Stimulated activated CD4-positive, alpha-beta T cell treated with anti-CD3 and anti-CD28 coated beads, TNF-alpha, amount 100 ng/mL, for 48 hours (primary cell): Measurements from ENCODE around the gene ANKRD9.
A peak's percentile ranks its signal among the peaks of the same experiment; 100 is the strongest.

Source experiments
- DNase-seq, 3 donors: peaks; one replicate each; pipeline ENCODE4 v3.0.0-alpha.2; 2020; ENCODE audit warnings: low read depth in 3 of 3

ANKRD9 gene

DNA sequence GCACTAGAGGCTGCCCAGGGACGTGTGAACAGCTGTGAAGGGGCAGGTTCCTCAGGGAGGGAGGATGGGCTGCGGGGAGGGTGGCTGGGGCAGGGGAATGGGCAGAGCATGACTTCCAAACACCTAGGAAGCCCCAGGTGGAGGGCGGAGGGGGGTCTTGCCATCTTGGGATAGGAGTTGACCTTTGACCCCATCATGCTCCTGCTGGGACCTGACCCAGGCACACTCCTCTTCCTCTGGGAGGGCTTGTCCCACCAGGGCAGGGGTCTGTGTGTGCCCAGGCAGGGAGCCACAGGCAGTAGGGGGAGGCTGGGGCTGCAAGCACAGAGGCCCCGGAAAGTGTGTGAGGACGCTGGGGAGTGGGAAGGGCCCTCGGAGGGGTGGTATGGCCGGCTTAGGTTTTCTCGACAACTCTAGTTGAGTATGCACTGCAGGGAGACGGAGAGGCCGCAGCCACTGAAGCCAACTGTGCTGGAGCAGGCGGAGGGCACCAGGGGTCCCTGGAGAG is 3.3 kb upstream of the ANKRD9 start:
- DNase-seq = no peak

DNA sequence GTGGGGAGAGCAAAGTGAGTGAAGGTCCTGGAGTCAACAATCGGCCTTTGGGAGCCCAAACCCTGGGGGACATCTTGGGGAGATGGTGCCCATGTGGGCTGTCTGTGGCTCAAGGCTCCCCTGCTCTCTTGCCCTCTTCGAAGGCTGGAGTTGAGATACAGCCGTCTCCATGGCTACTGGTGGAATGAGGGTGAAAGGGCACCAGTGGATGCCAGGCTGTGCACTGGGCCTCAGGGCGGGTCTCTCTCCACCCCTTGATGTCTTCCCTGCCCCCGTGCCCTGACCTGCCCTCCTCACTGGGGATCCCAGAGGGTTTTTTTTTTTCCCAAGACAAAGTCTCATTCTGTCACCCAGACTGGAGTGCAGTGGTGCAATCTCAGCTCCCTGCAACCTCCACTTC is 2.0 kb upstream of the ANKRD9 start:
- DNase-seq = no peak

DNA sequence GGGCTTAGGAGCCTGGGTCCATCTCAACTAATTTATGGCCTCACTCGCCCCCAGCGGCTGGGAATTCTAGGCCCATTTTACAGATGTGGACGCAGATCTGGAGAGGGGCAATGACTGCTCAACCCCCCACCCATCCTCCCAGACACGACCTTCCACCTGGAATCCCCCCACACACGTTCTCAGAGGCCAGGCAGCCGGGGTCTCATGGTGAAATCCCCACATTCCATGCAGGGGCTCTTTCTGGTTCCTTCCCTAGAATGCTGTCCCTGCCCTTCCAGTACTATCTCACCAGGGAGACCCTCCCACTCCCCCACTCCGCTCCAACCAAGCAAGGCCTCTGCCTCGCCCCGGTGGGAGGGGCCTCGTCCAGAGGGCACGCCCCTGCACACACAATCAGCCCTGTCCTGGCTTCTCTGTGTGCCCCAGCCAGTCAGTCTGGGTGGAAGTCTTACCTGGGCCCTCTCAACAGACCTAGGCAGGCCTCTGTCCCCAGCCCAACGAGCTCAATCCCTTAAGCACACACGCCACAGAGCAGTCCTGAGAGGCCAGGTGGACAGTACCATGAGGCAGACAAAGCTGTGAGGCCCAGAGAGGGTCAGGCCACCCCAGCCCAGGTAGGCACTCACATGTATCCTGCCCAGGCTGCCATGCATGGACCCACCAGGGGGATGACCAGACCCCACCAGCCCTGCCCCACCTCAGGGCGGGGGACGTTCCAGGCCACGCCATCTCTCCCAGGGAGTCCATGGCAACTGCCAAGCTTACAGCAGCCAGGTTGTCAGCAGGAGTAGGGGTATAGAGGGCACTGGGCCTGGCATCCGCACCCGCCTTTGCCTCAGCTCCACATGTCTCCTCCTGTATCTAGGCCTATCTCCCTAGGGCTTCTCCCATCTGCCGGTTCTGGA is 1.3 kb upstream of the ANKRD9 start:
- peak in 1 of 3 donors; percentile 18 for DNase-seq

DNA sequence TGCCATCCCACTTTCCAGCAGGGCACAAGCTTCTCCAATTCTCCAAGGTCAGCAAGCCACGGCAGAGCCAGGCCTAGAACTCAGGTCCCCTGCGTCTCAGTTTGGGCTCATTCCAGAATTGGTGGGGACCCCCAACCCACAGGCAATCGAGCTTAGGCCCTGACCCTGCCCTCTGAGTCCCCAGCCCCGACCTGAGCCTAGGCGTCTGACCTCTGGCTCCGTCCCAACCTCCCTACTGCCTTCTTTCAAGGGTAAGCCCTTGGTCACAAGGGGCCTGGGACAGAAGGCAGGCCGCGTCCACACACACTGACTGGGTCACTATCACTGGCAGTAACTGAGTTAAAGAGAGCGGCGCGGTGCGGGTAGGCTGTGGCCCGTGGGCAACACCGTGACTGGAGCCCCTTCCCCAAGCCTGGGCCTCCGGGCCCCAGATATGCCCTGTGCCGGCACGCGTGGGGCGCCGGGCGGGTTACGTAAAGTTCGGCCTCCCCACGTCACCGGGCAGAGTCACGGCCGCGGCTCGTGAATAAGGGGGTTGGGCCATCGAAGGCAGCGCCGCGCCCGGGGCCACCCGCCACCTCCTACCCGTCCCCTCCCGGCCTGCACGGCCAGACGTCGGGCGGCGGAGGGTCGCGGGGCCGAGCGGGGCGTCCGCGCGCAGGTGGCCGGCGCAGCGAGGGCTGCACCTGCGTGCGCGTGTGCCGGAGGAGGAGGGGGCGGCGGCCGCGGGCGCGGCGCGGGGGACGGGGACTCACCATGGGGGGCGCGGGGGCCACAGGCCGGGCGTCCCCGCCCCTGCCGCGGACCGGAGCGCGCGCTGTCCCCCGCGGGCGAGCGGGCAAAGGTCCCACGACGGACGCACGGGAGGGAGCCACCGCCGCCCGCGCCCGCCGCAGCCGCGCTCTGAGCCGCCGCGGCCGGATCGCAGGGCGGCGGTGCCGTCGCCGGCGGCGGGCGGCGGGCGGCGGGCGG is 516 bp downstream of the ANKRD9 start:
- no peak for DNase-seq

DNA sequence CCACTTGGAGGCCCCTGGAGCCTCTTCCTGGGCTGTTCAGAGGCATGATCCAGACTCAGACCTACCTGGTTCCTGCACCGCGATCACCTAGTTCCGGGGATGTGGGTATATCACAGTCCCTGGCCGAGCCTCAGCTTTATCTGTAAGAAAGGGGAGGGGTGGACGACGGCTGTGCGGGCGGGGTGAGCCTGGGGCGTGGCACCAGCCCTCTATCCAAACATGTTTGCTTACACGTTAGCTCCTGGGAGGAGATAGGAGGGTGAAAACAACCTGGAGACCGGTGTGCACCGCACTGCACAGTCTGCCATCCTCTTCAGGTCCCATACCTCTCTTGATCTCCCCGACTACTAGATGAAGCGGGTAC is 1.2 kb downstream of the ANKRD9 start:
- DNase-seq = no peak

DNA sequence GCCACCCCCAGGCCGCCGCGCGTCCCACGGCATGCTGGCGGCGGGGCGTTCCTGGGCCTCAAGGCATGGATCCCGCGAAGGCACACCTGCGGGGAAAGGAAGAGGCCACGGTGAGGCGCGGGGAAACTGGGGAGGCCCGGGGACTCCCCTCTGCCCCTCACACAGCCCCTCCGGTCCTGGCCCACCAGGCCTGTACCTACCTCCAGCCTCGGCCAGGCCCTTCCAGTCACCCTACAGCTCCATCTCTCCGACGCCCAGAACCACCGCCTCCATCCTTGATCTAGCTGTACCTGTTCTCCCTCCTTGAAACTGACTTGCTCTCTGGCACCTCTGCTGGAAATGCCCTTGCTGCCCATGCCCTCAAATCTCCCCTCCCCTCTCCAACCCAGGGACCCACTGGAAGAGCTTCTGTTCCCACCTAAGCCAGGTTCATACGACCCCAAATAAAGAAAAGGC is 1.7 kb downstream of the ANKRD9 start:
- DNase-seq = no peak

DNA sequence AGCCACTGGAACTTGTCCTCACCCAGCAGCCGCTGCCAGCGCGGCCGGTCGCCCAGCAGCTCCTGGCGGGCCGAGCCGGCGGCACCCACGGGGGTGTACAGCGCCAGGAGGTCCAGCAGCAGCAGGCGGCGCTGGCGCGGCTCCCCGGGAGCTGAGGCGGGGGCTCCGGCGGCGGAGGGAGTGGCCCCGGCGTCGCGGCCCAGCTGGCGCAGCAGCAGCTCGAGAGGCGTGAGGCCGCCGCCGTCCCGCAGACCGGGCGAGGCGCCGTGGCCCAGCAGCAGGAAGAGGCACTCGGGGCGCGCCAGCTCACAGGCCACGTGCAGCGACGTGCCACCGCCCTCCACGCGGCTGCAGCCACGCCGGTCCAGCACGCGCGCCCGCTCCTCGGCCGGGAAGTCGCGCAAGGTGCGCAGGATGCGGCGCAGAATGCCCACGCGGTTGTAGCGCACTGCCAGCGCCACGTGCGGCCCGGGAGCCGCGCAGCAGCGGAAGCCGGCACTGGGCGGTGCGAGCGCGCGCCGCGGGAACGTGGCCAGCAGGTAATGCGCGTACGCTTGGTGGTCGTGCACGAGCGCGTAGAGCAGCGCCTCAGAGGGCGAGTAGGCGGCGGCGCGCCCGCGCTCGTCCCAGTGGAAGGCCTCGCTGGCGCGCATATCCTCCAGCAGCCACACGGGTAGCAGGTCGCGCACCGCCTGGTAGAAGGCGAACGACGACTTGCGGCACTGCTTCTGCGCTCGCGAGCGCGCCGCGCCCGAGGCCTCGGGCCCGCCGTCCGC is 2.3 kb downstream of the ANKRD9 start:
- no peak for DNase-seq

DNA sequence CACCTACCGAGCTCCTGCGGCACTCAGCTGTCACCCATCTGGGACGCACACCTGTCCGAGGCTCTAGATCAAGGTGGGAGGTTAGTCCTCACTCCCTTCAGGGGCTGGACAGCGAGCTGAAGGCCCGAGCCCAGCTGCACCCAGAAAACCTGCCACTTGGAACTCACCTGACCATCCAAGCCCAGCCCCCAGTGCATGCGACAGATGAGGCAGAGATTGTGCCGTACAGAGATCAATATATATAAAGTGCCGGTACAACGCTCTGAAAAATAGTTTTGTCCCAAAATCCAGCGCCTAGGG is 3.0 kb downstream of the ANKRD9 start:
- DNase-seq = no peak

DNA sequence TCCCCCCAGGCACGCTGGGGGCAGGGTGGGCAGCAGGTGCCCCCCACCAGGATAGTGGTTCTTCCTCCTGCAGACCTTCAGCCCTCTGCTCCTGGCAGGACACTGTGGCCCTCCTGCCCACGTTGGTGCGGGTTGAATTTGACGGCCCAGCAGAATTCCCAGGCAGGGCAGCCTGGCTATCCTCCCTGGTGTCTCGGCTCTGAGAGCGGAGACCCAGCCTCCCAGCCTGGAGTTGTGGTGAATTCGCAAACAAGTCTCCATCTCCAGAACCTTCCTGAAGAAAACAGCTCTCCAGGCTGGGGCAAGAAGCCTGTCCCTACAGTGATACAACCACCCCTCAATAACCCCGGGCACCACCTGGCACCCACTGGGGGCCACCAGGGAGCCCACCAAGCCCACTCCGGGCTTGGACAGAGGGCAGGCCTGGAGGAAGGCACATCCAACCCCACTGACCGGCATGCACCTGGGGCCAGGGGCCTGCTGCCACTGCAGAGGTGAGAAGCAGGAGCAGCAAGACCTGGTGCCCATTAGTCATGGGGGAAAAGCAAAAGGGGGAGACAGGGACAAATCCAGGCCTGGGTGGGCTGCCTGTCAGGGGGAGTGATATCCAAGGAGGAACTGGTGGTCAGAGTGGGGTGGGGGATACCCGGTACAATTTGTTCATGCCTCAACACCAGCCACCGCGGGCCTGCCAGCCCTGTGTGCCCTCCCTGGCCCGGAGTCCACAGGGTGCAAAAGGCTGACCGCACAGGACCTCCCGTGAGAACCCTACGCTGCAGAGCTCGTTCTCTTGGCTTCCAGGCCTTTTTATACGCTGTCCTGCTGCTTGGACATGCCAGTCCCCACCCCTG is 3.6 kb downstream of the ANKRD9 start:
- no peak for DNase-seq

DNA sequence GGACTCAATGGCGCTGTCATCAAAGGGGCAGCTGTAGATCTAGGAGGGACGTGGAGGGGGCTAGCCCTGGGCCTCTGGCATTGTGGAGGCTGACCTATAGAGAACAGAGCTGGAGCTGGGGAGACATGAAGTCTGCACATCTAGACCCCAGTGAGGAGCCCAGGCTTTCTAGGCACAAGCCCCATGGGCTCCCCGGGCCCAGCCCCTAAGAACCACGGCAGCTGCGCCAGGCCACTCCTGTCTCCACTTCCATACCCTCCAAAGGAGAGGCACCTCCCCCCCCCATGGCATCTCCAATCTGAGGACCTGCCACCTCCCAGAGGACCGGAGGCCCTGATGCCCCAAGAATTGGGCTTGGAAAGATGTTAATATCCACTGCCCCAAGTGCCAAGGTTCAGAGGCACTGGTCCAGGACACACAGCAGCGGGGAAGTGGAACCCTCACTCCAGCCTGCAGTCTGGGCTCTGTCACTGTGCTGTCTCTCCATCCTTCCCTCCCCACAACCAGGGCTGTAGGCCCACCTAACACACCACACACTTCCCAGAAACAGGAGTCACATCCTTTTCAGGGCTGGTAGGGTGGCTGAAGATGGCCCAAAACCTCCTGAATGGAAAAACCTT is 4.5 kb downstream of the ANKRD9 start:
- DNase-seq = no peak

DNA sequence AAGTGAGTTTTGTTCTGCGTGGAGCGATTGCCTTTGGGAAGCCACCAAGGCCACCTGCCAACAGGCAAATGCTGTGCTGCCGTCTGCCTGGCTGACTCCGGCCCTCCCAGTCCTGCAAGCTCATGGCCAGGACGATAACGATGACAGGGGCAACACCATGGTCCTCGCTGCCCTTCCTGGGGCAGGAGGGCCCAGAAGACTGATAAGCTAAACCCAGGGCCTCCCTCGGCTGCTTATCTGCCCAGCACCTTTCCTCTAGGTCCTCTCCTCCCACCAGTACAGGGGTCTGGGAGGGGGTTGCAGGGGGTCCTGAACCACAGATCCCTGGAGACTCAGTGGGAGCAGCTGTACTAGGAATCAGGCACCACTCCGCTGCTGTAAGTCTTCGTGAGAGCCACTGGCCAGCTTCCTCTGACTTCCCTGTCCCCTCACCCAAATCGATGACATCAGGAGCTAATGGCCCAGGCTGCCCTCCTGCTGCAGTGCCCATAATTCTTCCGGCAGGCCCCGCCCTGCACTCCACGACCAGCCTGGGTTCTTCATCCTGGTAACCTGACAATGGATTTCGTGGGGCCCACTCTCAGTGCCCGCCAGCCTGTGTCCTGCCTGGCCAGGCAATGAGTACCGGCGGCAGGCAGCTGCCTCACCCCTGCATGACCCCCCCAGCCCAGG is 5.1 kb downstream of the ANKRD9 start:
- no peak for DNase-seq

DNA sequence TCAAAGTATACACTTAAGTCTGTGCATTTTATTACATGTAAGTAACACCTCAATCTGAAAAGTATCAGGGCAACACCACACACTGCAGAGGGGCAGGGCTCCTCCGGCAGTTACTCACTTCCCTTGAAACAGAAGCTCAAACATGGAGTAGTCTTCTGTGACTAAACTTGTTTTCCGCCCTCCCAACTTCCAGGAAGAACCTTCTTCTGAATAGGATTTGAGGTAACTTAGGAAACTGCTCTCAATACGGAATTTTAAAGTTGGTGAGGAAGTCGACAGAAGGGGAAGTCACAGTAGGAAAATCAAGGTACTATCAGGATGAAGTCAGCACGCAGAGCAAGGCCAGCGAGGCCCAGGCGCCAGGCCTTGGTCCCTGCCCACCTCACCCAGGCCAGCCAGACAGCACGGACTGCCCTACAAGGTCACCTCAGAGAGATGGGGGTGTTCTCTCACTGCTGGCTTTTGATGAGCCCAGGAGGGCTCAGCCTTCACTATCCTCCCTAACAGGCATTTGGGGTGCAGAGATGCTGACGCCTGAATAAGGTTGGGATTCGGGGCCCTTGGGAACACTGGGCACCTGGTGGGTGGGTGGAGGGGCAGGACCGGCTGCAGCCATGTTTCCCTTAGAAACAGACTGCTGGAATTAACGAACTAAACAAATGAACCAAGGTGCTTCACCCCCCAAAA is 5.8 kb downstream of the ANKRD9 start:
- no peak for DNase-seq

DNA sequence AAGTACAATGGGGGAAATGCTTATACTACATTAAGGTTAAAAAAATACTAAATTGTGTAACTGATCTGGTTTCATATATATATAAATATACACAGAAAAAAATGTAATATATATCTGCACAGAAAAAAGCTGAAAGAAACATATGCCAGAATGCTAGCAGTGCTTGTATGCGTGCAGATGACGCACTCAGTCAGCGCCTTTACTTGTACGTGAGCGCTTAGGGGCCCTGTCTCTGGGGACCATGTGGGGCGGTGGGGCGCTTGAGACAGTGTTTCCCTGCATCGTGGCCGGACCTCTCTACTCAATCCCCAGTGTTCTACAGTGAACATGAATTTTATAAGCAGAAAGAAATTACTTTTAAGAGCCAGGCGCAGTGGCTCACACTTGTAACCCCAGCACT is 7.0 kb downstream of the ANKRD9 start:
- DNase-seq = no peak

DNA sequence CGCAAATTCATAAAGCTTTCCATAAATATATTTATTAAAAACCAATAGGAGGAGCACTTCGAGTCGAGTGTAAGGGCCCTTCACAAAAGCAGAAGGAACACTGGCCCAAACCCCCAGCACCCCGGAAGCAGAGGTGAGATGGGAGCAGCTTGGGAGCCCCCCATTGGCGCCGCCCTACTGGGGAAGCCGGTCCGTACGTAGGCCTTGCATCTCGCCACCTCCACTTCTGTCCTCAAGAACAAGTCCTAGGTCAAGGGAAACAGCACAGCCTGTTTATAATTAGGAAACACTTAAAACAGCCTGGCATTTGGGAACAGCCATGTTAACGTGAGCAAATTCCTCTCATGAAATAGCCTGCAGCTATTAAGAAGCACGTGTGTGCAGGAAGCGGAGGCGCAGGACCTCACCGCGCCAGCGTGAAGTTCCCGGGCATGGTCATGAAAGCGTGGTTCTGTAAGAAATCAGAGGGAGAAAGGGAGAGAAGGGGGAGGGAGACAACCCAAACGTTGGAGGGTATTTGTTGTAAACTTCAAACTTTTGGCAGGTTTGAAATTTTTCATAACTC is 7.7 kb downstream of the ANKRD9 start:
- no peak for DNase-seq

DNA sequence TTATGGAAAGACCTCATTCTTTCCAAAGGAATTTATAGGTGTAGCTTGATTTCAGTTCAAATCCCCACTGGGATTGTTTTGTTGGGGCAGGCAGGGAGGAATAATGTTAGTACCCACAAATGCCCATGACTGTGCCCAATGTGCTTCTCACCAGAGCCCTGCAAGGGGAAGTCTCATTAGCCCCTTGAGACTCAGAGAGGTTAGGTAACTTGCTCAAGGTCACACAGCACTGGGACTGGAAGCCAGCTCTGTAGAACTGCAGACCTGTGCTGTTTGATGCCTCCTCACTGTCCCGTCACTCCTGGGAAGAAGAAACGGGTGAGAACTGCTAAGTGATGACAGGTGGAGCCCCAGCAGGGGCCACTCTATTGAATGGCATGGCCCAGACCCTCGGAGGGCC is 8.9 kb downstream of the ANKRD9 start:
- DNase-seq = no peak

DNA sequence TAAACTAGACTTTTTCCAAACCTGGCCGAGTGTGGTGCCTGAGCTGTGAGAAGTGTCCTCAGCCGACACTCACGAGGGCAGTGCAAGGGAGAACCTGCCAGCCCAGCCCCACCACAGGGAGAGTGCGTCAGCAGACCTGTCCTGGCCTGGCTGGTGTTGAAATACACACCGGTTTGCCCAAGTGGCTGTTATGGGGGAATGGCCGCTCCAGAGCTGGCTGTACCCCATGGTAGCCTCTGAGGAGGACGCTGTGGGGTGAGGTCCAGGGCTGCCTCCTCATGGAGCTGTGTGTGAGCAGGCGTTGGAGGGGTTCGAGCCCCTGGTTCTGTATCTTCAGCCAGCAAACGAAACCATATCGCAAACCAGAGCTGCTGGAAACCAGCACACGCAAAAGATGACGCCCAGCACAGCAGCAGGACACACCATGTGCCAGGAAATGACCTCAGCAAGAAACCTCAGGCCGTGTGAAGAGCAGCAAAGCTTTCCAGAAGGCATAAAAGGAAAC is 9.4 kb downstream of the ANKRD9 start:
- DNase-seq = no peak

DNA sequence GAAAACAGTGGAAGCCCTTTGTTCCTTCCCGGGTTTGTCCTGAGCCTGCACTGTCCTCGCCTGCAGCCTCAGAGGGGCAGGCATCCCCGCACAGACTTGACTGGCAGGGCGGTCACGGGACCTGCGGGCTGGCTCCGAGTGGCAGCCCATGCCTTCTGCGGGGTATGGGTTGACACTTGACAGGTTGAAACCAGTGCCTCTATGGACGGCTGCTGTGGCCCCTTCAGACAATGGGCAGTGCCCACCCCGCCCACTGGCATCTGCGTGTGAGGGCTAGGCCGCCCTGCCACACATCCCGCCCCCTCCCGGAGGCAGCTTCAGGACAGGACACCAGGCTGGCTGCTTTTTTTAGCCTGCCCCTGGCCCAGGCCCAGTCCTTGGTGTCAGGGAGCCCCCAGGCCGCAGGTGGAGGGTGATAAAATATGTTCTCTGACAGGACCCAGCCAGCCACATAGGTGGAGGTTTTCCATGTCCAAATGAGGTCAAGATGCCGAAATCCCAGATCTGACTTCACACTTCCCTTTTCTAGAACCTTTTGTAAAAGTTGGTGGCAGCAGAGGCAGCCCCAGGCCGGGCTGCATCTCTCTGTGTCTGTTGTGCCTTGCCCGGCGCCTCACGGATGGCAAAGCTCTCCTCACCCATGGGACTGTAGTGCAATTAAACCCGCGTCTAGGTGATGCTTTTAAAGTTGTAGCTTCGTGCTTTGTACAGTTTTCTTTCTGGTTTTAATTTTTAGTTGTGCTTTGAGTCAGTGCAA is 10.0 kb downstream of the ANKRD9 start:
- DNase-seq = no peak

DNA sequence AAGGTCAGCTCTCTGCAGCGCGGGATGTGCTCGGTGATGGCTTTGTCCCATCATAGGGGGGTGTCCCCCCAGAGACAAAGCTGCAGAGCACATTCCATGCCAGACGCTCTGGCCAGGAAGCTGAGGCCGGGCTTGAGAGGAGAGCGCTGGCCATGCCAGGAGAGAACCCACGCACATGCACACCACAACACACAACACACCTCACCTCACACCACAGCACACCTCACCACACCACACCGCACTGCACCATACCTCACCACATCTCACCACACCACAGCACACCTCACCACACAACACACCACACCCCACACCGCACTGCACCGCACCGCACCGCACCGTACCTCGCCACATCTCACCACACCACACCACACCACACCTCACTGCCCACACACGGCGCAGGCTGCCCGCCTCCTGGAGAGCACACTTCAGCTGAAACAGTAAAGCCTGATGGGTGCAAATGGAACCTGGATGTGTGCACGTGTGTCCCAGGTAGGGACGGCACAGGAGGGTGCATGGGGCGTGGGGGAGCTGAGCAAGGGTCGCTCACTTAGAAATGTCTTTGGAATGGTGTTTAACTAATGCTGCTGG is 10.8 kb downstream of the ANKRD9 start:
- DNase-seq = no peak
